NCI-H345 treated with DMSO at 0.1 percent for 48 hours (cell line): ENCODE results near the gene BCL11B.

ENCODE experiments used
- DNase-seq: peaks from one replicate; lab custom pipeline; 2025; ENCODE audit not compliant: unreplicated experiment; lab: John Stamatoyannopoulos, UW

The BCL11B gene

DNA sequence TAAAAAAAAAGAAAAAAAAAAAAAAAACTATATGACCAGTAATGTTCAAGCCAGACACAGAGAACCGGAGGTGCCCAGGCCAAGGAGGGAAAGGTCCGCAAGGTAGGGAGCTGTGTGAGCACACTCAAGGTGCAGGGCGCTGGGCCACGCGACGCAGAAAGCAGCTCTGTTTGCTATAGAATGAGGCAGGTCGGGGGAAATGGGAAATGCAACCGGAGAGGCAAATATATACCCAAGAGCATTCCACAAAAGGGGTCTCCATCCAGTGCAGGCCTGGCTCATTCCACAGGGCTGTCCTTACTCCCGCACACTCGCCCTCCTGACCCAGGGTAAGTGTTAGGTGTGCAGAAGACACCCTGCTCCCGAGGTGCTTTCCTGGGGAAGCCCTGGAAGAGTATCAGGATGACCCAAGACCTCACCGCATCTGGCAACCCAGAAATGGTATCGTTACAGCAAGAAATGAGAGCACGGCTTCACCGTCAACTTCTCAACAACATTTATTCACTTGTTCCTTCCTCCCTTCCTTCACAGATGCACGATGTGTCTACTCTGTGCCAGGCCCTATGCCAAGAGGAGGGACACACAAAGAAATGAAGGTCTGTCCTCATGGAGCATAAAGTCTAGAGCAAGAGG is 86.4 kb downstream of the BCL11B start:
- DNase-seq: no peak

DNA sequence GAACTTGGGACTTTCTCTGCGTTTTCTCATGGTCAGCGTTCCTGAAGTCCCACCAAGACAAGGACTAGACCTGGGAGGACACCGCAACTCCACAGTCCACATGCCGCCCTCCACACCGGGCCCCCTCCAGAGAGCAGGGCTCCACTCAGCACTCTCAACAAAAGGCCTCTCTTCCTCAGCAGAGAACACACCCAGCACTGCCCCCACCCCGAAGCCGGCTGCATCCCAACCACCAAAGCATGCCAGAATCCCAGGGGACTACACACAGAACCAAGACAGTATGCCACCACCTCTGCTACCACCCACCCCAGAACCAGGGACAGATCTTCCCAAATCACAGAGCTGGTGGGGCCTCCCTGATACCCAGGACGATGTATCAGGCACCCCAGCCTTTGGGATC is 88.3 kb downstream of the BCL11B start:
- DNase-seq: no peak

DNA sequence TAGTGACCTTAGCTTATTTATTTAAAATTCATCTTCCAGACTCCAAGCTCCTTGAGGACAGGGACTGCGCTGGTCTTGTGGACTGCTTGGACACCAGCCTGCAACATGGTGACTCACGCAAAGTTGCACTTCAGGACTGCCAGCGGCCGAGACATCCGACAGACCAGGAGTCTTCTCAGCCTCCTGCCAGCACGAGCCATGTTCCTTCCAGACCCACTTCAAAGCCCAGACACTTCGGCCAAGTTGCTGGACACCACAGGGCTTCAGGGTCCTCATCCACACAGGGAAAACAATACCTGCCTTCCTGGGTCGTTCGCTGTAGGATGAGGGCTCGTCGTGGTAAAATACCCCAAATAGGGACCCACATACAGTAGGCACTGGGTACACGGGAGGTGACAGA is 88.7 kb downstream of the BCL11B start:
- DNase-seq: no peak

DNA sequence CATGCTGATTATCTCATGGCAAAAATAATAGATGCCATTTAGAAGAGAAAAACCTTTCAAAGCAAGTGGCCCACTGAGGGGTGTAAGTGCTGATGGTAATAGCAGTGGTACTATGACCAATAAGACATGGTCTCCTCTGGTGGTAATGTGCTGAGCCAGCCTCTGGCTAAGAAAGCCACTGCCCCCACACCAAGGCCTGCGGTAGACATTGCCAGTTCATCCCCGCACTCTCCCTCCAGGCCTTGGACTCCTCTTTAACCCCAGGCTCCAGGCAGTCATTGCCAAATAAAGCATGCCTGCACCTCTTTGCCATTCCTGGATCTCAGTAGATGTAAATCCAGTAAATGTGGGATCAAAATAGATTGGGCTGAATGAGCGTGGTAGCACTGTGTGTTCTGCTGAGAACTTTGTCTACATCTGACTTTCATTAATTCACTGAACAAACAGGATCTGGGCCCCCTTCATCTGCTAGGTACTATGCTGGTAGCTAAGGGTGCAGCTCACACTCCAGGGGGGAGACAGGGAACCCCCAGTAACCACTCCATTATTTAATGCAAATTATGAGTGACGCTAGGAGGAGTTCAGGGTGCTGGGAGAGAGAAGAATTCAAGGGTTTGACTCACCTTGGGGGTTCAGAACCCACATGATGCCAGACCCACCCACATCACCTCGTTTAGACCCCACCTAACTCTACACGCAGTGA is 89.3 kb downstream of the BCL11B start:
- no peak for DNase-seq

DNA sequence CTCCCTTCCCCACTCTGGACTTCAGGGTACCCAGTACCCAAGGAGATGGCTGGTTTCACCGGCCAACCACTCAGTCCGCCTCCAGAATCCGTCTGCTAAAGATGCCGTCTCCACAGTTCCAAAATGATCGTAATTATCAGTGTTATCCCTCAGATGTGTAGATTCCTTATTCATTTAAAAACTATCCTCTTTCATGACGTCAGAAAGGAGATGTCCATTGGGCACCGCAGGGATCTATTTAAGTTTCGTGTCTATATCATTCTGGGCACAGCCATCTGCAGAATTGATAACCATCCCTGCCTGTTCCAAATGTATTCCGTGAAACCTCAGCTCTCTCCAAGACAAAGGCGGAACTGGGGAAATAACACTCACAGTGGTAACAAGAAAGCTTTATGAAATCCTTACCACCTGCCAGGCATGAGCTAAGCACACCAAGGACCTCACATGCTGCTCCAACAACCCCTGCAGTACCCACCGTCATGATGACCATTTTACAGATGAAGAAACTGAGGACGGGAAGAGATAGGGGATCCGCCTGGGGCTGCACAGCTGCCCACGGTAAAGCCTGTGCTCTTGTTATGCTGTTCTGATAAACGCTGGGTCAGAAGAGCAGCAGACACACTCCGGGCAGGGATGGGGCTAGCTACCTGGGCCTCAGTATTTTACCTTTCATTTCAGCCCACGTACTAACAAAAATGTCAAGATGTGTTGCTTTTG is 90.0 kb downstream of the BCL11B start:
- no peak for DNase-seq

DNA sequence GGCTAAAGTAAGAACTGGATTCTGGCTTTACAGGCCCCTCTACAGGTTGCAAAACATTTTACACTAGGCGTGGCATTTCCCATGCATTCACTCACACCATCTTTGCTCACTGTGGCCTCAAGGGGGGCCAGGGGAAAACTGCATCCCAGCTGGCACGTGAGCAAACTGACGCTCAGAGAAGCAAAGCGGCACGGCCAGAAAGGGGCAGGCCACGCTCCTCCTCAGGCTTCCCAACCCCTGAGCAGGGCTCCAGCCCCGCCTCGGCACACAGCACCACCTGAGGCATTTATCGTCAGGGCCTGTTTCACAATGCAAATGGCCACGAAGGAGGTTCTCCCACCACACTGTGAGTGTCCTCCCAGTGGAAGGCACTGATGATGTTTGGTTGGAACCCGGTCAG is 90.8 kb downstream of the BCL11B start:
- DNase-seq: no peak

DNA sequence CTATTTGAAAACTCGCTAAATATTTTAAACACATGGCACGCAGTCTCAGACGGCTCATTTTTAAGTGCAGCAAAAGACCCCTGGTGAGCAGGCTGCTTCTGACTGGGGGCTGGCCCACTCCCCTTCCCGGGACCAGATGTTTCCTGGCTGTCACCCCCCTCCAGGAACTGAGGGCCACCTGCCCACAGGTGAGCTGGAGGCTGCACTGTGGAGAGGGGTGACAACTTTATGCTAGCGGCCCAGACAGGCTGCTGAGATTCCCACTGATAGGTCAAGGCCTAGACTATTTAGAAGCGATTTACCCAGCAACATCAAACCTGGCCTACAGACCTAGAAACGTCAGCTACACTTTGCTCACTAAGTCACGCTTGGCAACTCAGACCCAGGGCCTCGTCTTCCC is 92.1 kb downstream of the BCL11B start:
- DNase-seq: no peak

DNA sequence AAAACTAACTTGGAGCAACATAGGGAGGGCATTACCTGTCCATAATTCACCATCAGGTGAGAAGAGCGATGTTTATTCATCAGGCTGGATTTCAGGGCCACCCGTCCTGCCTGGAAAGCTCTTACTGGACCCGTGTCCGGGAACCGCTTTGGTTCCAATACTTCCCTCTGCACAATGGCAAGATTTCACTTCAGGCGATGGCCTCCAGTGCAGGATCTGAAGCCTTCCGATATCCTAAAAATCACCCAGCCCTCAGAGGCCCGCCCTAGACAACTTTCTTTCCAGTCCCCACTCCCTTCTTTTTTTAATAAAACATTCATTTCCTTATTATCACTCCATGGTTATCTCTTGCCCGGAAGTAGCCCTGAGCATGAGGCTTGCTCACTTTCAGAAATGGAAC is 92.5 kb downstream of the BCL11B start:
- DNase-seq: no peak

DNA sequence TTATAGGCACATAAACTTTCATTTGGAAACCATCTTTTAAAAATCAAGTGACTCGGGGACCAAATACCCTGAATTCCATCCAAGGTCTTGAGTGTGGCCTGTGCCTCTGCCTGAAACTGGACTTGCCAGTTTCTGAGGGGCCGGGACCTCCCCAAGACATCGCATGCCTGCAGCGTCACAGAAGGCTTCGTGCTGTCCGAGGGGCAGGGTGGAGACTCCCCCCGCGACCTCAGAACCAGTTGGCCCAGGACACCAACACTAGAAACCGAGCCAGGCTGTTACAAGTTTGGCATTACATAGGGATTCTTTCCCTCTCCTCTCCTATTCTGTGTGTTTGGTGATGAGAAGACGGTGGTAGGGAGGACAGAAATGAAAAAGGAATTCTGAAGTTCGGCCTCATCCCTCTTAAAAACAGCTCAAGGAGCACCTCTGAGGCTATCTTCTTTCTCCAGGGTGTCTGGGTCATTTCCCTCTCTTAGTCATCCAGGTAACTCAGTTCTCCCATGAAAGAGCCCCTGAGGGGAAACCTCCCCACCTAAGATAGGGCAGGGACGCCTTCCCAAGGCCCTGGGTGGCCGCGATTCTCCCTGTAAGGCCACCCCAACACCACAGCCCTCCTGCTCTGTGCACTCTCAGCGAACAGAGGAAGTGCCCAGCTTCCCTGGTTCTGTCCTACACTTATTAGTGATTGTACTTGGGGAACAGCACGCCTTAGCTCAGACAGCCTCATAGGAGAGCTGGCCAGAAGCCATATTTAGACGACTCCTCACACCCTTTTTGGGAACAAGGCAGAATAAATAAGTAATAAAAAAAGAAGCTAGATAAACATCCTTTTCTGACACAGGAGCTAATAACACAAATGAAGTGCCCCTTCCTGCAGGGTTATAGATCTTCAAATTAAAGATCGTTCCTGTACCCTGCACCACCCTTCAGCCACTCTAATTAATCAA is 93.8 kb downstream of the BCL11B start:
- DNase-seq: no peak

DNA sequence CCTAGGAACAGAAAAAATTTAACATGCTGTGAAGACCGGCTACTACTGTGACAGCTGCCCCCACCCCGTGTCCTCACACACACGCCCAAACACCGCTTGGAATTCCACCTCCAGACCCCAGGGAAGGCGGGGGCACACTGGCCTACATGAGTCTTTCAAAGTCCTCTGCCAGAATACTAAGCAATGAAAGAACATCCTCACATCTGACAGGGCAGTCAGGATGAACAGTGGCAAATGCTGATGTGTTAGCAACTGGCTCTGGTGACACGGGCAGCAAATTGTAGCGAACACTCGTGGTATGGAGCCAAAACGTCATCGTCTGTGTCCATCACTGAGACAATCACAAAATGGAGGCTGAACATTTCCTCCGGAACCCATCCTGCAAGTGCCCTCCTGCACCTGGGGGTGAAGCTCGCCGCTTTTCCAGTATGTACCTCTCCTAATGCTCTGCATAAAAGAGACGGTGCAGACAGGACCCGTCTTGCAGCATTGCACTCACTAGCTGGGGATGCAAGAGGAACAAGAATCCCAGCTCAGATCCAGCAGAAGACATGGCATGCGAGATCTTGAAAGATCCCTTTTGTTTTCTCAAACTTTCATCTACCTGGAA is 94.8 kb downstream of the BCL11B start:
- no peak for DNase-seq

DNA sequence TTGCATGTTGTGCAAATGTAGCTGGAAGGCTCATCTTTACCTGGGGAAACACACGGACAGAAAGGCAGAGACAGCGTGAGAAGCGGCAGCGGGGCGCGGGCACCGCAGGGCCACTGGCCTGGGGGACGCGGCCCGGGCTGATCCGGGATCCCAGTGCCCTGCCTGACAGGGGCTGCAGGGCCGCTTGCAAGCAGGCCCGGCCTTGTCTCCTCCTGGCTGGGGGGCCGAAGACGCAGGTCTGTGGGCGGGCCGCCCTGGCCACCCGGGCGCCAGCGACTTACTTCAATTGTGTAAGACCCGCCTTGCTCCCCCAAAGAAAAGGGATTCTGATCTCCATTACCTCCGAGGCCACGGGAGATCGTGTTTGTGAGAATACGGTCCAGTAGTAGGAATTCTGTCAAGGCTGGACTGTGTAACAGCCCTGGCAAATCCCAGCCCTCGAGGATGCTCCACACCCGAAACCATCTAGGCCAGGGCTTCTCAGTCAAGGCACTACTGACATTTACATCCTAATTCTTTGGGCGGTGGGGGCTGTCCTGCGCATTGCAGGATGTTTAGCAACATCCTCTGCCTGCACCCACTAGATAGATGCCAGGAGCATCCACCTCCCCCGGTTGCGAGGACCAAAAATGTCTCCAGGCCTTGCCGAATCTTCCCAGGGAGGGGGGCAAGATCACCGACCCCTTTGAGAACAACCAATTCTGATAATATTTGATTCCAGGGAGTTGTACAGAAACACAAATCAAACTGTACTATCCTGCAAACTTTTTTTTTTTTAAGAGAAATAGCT is 95.6 kb downstream of the BCL11B start:
- no peak for DNase-seq

DNA sequence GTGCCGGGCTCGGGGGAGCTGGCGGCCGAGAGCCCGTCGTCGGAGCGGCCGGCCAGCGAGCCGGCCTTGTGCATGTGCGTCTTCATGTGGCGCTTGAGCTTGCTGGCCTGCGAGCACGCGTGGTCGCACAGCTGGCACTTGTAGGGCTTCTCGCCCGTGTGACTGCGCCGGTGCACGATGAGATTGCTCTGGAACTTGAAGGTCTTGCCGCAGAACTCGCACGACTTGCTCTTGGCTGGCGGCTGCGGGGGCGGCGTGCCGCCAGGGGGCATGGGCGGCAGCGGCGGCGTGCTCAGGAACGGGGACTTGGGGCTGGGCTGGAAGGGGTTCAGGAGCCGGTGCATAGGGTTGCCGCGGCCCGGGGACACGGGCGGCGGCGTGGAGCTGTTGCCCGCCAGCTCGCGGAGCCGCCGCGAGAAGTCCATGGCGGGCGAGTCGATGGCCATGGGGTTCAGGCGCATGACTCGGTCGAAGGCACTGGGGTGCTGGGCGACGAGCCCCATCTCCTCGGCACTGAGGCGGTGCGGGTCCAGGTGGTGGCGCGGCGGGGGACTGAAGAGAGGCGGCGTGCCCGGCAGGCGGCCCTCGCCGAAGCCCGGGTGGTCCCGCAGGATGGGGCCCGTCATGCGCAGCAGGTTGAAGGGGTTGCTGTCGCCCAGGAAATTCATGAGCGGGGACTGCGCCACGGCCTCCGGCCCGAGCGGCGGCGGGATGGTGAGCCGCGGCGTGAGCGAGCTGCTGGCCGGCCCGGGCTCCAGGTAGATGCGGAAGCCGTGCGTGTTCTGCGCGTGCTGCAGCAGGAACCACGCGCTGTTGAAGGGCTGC is 96.5 kb downstream of the BCL11B start:
- no peak for DNase-seq

DNA sequence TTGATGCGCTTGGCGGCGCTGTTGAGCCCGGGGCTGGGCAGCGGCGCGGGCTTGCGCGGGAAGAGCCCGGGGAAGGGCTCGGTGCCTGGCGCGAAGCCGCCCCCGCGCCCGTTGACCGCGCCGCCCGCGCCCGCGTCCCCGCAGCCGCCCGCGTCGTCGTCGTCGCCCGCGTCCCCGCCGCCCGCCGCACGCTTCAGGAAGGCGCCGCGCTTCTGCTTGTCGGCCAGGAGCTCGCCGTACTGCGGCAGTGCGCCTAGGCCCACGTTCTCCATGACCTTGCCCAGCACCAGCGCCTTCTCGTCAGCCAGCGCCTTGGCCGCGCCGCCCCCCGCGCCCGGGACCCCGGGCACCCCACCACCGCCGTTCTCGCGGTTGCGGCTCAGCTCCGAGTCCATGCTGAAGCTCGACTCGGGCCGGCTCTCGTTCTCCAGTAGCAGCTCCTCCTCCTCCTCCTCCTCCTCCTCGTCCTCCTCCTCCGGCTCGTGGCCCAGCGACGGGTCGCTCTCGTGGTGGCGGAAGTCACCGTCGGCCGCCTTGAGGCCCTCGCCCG is 97.2 kb downstream of the BCL11B start:
- DNase-seq: no peak

DNA sequence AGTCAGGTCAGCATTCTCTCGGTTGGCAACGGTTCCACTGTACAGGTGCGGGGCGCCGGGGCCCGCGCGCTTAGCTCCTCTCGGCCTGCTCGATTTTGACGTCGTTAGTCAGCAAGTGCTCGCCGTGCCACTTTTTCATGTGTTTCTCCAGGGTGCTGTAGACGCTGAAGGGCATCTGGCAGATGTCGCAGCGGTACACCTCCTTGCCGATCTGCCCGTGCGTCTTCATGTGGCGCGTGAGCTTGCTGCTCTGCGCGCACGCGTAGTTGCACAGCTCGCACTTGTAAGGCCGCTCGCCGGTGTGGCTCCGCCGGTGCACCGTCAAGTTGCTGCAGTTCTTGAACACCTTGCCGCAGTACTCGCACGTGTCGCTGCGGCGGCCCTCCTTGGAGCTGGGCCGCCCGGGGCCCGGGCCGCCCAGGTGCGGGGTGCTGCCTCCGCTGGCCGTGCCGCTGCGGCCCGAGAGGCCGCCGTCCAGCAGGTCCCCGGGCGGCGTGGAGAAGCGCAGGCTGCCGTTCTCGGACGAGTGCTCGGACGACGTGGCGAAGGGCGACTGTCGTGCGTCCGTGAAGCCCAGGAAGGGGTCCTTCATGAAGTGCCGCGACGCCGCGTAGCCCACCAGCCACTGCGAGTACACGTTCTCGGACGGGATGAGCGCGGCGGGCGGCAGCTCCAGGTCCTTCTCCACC is 97.8 kb downstream of the BCL11B start:
- no peak for DNase-seq

DNA sequence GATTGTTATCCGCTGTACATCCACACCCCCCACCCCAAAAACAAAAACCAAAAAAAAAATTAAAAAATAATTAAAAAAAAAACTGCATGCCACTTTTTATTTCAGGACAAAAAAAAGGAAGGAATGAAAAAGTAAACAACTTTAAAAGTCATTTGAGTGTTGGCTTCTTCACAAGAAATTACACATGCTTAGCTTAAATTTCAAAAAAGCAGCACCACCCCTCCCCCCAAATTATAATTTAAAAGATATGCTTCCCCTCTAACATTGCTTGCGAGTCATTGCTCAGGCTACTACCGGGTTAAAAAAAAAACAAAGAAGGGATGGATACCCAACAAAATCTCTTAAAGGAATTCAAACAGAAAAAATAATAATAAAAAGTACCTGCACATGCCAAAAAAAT is 98.5 kb downstream of the BCL11B start:
- DNase-seq: no peak

DNA sequence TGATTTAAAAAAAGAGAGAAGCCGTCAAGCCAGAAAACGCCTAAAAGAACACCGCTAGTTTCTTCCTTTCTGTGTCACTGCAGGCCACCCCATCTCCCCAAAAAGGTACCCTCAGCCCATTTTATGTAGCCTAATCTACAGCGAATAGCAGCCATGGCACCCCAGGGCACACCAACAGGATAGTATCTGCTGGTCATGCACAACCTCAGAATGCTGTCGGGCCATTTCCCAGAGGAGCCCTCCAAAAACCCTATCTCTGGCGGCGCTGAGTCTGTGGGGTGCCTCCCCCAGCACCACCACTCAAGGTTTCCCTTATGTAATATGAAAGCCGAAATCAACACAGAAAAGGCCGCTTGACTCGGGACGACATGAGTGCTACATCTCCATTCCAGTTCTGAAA is 98.9 kb downstream of the BCL11B start:
- no peak for DNase-seq

DNA sequence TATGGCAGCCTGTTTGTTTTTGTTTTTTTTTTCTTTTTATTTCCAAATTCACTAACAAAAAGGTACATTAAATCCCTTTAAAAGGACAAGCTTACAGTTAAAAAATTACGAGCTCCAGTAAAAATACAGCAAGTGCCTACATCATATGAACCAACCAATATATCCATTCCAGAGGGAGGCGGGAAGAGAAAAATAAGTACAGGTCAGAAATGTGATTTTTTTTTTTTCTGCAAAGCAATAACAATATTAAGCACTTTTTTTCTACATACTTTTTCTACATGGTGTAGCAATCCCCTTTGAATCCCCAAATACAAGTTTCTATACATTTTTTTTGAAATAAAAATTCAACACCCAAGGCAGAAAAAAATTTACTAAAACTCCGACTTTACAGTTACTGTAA is 100.6 kb downstream of the BCL11B start:
- no peak for DNase-seq

DNA sequence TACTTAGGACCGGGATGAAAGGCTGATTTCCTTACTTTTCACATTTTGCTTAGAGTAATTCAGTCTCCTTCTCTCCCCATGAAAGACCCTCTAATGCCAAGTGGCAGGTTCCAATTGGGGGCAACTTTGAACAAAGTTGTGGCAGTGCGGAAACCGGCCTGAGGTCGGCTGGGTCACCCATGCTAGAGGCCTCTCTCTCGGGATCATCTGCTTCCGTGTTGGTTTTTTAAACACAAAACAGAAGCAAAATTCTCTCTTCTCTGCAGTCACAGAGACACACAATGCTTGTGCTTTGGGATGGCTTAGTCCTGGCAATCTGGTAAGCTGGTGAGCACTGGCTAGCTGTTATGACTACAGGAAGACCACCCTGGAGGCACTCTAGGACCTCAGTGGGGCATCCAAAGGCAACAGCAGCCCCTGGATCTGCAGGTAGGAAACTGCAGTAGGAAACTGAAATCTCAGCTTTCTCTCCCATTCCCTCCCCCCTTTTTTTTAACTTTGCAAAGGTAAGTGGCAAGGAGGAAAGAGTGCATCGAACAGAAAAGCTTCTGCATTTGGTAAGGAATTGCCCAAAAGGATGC is 102.1 kb downstream of the BCL11B start:
- no peak for DNase-seq
